ENCODE data around the gene ANKRD45.
"Not testable (repeated sequence)": the region's sequence is repeated elsewhere in the genome, so short reads cannot be mapped to it uniquely, and the experiment has no call there.

Gene ANKRD45

GRCh38 chr1:173639102-173639501 lies 30.5 kb downstream of the ANKRD45 start:
- DNase-seq: no peak

- DNase-seq: no peak
Measured at GRCh38 chr1:173638043-173639021, 31.3 kb downstream of the ANKRD45 start.

- DNase-seq: not testable (repeated sequence)
Measured at GRCh38 chr1:173637236-173638042, 32.2 kb downstream of the ANKRD45 start.

- DNase-seq: no peak
Measured at GRCh38 chr1:173635116-173635515, 34.5 kb downstream of the ANKRD45 start, which contains the start of gene TEX50. TSS of gene TEX50 (plus strand) at chr1:173635338. CDS start at chr1:173635522, 184 bp downstream.

- DNase-seq: no peak
Measured at GRCh38 chr1:173628888-173629287, 40.8 kb downstream of the ANKRD45 start.

- DNase-seq: no peak
Measured at GRCh38 chr1:173627269-173627668, 42.4 kb downstream of the ANKRD45 start.

GRCh38 chr1:173616859-173617258 lies 52.8 kb downstream of the ANKRD45 start:
- DNase-seq: no peak

GRCh38 chr1:173613086-173613485 lies 56.6 kb downstream of the ANKRD45 start:
- DNase-seq: not testable (repeated sequence)

GRCh38 chr1:173608503-173609216 lies 61.0 kb downstream of the ANKRD45 start:
- DNase-seq: no peak

- DNase-seq: no peak
Measured at GRCh38 chr1:173603056-173603591, 66.5 kb downstream of the ANKRD45 start, which contains the start of gene SLC9C2. TSS of gene SLC9C2 (minus strand) at chr1:173603072. CDS start at chr1:173601776, 1,296 bp downstream.

- DNase-seq: no peak
Measured at GRCh38 chr1:173601588-173601987, 68.1 kb downstream of the ANKRD45 start.

- DNase-seq: no peak
Measured at GRCh38 chr1:173596097-173596825, 73.4 kb downstream of the ANKRD45 start.

GRCh38 chr1:173591138-173591537 lies 78.5 kb downstream of the ANKRD45 start:
- DNase-seq: not testable (repeated sequence)

GRCh38 chr1:173590557-173590956 lies 79.1 kb downstream of the ANKRD45 start:
- DNase-seq: no peak

- no peak for DNase-seq
Measured at GRCh38 chr1:173581383-173582079, 88.1 kb downstream of the ANKRD45 start.

GRCh38 chr1:173580658-173581057 lies 89.0 kb downstream of the ANKRD45 start:
- no peak for DNase-seq

- no peak for DNase-seq
Measured at GRCh38 chr1:173580071-173580470, 89.6 kb downstream of the ANKRD45 start.

- no peak for DNase-seq
Measured at GRCh38 chr1:173573596-173573995, 96.1 kb downstream of the ANKRD45 start.

- no peak for DNase-seq
Measured at GRCh38 chr1:173572201-173572873, 97.3 kb downstream of the ANKRD45 start.

GRCh38 chr1:173570370-173571007 lies 99.2 kb downstream of the ANKRD45 start:
- DNase-seq: no peak

All from NCI-H146 (cell line).